HG03175 (cell line): Measurements from ENCODE around the gene PLEKHH3.

Experiments
- ATAC-seq: cut with Tn5 transposase; IDR thresholded peaks from one replicate; pipeline ENCODE4 v1.9.1; 2021; ENCODE audit warnings: mild to moderate bottlenecking, moderate library complexity; ENCODE audit not compliant: unreplicated experiment

Gene PLEKHH3

DNA sequence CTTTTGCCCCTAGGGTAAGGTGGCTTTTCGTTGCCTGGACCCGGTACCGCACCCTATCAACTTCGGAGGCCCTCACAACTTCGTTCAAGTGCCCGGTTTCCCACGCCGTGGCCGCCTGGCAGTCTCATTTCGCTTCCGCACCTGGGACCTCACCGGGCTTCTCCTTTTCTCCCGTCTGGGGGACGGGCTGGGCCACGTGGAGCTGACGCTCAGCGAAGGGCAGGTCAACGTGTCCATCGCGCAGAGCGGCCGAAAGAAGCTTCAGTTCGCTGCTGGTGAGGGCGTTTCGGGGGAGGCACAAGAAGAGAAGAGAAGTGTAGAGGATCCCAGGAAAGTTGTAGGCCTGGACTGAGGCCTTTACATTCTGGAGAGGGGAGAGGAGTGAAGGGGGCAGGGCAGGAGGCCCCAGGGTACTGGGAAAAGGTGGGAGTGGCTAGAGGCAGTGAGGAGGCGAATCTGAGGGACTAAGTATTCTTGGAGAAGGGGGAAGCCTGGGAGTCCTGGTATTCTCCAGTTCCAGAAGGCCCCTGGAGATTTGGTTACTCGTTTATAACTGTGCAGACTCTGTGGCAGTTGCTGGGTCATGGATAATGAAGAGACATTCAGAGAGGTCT lies 11.0 kb upstream of the PLEKHH3 start:
- ATAC-seq = no peak

DNA sequence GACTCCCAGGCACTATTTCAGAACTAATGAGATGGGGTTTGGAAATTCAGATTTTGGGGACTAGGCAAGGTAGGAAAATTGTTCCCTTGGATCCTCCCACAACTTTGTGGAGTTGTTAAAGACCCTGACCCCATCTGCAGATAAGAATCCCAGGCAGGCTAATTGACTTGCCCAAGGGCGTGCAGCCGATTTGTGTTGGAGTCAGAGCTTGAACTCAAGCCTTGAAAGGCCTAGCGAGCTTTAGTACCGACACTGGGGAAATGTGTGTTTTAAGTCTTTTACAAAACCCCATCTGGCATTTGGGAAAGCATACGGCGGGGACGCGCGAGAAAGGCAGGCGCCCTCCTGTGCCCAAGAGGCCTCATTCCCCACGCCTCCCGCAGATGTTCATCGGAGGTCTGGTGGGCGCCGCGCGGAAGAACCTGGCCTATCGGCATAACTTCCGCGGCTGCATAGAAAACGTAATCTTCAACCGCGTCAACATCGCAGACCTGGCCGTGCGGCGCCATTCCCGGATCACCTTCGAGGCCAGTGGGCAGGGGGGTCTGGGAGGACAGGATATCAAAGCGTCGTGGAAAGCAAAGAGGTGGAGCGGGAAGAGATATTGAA lies 9.8 kb upstream of the PLEKHH3 start:
- no peak for ATAC-seq

DNA sequence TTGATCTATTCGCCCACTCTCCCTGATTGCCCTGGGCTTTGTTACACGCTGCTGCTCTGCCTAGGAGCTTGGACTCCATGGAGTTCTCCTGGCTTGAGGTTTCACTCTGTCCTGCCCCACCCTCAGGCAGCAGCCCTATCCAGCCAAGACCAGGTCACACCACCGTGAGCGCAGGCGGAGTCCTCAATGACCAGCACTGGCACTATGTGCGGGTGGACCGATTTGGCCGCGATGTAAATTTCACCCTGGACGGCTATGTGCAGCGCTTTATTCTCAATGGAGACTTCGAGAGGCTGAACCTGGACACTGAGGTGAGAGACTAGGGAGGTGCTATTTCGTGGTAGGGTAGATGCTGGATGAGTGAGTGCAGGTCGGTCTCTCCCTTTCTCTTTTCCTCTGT lies 9.0 kb upstream of the PLEKHH3 start:
- no peak for ATAC-seq

DNA sequence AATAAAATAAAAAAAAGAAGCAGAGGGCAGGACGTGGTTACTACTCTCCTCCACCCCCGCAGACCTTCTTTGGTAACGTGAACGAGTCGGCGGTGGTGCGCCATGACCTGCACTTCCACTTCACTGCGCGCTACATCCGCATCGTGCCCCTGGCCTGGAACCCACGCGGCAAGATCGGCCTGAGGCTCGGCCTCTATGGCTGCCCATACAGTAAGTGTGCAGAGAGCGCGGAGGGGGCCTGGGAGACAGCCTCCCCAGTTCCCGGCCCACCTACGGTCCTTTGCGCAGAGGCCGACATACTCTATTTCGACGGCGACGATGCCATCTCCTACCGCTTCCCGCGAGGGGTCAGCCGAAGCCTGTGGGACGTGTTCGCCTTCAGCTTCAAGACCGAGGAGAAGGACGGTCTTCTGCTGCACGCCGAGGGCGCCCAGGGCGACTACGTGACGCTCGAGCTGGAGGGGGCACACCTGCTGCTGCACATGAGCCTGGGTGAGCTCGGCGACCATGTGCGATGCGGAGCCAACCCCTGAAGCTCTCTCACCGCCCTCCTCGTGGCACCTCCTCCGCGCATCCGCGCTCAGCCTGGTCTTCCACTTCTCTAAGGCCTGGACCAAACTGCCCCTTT lies 8.2 kb upstream of the PLEKHH3 start:
- no peak for ATAC-seq

DNA sequence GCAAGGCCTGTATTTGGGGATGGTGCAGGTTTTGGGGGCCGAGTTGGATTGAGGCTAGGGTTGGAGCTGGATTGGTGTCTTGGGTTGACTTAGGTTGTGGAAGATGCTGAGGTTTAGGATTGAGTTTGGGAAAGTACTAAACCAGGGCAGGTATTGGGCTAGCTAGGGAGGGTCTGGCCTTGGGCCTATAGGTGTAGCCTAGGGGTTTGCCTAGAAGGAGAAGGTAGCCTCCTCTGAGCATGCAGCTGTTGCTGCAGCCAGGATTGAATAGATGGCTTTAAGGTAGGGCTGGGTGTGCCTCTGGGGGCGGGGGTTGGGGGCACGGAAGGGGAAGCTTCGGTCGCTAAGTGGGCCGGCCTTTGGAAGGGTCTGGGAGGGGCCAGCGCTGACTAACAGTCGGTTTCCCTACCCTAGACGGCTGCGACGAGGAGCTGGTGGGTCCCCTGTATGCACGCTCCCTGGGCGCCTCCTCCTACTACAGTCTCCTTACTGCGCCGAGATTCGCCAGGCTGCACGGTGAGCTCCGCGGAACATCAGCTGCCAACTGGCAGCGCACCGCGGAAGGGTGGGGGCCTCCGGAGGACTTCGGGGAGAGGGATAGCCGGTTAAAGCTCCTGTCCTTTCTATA lies 6.7 kb upstream of the PLEKHH3 start:
- ATAC-seq = no peak

DNA sequence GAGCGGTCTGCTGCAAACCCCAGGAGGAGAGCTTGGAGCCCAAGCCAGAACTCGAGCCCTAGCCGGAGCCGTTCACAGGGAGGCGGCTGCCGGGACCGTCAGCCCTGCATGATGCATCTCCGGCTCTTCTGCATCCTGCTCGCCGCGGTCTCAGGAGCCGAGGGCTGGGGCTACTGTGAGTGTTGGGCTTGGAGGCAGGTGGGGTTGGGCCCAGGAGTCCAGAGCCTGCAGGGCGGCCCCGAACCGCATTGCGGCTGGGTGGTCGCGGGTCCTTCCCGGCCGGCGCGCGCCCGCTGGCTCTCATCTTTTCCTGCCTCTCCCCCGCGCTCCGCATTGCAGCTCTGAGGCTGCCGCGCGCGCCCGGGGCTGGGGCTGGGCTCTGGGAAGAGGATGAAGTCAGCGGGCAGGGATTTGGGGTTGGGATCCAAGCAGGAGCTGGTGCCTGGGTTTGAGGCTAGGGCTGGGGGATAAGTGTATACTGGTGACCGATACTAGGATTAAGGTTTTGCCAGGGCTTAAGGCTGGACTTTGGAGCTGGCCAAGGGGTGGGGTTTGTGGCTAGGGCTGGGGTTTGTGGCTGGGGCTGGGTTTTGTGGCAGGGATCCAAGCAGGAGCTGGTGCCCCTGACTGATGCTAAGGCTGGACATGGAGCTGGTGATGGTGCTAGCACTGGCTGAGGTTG lies 6.1 kb upstream of the PLEKHH3 start:
- no peak for ATAC-seq

DNA sequence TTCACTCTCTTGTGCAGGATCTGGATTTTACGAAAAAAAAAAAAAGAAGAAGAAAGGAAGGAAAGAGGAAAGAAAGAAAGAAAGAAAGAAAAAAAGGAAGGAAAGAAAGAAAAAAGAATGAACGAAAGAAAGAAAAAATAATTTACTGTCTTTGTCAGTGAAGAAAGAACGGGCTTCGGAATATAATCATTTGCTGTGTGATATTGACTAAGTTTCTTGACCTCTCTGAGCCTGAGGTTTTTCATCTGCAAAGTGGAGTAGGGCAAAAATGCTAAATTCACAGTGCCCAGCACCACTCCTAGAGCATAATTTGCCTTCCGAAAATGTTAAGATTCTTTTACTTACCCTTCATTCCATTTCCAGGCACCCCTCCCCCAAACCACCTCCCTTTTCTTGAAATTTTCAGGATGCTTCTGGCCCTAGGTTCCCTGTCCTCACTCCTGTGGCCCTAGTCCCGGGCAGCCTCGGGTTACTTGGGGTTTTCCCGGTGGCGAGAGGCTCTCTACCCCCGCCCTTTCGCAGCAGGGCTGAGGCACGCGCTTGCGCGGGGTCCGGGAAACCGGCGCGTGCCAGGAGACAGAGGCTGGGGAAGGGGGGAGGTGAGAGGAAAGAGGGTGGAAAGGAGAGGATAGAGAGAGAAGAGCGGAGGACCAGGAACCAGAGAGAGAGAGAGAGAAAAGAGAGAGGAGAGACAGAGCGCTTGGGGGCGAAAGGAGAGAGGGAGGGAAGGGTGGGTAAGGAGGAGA lies 5.4 kb upstream of the PLEKHH3 start, which contains the start of gene CNTNAP1:
CNTNAP1 (plus strand) TSS at position 556 of the 746 bp plus-strand sequence. CDS start 299 bp downstream, outside the sequence.
- ATAC-seq = no peak

DNA sequence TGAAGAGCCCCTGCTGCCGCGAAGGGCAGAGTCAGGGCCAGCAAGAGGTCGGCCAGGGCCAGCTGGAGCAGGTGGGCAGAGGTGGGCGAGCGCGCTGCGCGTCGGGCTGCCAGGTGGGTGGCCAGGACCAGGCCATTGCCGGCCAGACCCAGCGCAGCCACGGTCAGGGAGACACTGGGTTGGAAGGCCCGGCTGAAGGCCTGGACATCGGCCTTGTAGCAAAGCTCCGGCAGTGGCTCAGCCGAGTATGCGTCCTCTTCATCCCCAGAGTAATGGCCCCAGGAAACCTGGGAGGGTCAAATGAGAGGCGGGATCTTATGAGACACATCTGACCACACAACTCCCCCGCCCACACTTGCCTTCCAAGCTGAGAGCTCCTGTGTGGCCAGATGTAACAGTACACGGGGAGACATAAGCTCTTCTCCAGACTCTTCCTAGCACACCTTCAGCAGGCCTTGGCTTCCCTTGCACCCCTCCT lies 3.6 kb upstream of the PLEKHH3 start:
- no peak for ATAC-seq

DNA sequence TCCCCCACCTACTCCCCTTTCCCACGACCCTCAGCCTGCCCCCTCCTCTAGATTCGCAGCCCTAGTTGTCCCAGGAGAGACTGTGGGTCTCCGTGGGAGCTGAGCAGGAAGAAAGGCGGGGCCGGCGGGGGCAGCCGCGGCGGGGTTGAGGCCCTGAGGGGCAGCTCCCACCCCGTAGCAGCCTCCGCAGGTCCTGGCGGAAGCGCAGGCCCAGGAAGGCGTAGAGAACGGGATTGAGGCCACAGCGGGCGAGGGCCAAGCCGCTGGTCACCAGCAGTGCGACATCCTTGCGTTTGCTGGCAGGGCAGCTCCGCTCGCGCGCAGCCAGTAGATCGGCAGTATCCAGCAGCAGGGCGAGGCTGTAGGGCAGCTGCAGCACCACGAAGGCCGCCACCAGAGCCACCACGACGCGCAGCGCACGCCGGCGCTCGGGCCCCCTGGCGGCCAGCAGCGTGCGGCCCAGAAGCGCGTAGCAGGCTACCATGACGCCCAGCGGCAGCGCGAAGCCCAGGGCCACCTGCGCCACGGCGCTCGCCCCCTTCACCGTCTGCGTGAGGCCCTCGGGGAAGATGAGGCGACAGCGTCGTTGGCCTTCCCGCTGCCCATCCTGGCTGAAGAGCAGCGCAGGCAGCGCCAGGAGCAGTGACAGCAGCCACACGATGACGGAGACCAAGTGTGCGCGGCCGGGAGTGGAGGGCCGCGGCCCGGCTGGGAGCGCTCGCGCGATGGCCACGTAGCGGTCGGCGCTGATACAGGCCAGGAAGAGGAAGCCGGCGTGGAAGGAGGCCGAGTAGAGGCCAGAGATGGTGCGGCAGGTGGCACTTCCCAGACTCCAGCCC lies 2.9 kb upstream of the PLEKHH3 start:
- peak; percentile 22 for ATAC-seq

DNA sequence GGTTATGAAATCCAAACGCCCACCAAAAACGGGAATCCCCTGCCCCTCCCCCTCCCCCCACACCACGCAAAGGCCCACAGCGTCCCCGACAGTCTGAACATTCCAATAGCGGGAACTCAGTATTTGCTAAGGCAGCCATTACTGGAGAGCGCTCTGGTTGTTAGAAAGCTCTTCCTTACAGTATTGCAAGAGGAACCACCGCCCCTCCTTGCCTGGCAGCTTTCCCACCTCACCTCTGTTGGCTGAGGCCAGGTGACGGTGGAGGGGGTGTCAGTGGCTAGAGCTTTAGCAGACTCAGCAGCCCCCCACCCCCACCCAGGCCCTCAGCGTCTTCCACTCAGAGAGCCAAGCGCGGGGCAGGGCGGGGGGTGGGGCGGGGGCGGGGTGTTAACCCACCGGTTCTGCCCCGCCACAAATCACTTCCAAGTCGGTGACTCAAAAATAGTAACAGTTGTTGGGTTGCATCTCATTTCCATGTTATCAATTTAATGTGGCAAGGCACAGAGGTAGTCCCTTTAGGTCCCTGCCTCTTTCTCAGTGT lies 2.2 kb upstream of the PLEKHH3 start:
- ATAC-seq = no peak

DNA sequence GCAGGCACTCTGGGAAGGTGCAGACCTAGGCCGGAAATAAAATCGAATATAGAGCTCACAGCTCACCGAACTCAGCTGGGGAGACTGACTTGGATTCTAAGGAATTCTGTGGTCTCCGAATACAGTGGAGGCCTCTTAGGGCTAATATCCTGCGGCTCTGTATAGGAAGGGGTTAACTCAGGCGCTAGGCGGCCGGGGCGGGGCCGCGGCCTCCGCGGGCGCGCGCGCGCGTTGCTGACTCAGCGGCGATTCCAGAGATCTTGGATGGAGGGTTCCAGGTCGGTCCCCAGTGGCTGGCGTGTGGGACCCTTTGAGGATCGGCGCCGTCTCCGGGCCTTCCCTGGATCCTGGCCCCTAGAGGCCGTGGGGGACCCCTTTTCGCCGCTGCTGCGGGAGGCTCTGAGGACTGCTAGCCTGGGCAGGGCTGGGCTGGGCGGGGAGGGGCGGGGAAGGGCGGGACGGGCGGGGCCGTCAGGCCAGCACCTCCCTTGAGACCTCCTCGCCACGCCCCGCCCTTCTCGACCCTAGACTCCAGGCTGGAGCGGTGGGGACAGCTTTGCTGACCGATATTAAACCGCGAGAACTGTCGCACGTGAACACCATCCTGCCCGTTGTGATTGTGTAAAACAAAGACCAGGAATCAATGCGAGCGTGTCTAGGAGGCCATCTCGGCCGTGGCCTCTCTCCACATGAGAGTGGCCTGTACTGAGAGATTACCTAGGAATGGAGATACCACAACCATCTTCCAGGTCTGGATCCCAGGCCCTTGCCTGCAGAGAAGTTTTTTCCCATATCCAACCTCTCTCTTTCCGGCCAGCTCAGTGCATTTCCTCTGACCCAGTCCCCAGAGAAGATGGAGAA lies 1.4 kb upstream of the PLEKHH3 start:
- no peak for ATAC-seq

DNA sequence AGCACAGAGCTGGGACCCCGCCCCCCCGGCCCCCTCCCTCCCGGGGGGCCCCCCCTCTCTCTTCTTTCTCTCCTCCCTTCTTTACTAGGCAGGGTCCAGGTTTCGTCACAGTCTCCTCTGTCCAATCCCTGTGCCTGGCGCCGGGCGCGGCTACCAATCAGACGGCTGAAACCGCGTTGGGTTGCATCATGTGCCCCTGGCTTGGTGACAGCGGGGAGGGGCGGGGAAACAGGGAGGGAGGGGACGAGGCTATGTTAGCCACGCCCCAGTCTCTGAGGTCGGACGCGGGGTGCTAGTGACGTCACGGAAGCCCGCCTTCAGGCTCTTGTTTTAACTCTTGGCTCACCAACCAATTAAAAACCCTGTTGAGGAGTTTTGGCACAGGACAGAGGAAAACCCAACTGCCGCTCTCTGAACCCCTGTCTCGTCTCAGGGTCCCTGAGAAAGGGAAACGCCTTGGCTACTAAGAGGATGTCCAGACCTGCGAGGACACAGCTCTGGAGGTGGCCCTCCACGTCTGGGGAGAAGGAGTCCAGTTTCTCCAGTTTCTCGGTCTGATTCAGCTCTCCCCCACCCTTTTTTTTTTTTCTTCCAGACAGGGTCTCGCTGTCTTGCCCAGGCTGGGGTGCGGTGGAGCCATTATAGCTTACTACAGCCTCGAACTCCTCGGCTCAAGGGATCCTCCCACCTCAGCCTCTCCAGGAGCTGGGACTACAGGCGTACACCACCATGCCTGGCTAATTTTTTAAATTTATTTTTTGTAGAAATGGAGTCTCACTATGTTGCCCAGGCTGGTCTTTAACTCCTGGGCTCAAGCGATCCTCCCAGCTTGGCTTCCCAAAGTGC lies 441 bp upstream of the PLEKHH3 start:
- peak; percentile 67 for ATAC-seq

DNA sequence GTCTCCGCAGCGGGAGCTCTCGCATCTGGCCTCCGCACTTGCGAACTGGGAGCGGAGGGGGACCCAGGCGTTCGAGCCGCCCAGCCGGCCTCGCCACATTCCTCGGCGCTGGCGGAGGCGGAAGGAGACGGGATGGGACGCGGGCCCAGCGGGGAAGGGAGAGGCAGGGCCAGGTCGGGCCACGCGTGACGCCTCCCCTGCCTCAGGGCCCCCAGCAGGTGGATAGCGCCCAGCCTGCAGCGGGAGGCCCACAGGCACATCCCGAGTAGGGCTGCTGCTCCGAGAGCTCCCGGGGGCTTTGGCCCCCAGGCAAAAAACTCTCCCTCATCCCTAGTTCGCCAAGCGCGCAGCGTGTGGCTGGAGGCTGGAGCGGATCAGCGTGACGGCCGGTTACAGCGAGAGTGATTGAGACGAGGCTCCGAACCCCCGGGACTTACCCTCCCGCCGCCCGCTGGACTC lies 800 bp downstream of the PLEKHH3 start:
- ATAC-seq = no peak

DNA sequence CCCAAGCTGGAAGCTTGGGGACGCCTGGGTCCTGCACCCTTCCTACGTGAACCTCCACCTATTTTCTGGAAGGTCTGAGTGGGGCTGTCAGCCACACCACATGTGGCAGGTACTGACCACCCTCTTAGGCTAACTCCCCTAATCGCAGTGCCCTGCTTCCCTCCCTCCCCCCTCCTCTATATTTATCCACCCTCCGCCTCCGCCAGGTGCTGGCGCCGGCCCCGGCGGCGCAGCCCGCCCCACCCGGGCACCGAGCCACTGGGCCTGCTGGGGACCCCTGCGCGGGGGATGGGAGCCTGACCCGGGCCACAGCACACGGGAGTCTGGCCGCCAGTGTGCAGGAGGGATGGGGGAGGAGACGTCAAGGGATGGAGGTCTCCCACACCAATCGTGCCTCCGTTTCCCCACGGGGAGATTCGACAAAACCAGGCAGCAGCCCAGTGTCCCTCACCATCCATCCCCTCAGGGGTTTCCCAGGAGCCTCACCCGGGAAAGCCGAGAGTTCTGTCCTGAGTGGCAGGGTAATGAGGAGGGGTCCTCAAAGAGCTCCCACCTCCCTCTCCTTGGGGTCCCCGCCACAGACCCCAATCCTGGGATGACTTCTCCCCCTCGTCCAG lies 1.3 kb downstream of the PLEKHH3 start:
- ATAC-seq = no peak

DNA sequence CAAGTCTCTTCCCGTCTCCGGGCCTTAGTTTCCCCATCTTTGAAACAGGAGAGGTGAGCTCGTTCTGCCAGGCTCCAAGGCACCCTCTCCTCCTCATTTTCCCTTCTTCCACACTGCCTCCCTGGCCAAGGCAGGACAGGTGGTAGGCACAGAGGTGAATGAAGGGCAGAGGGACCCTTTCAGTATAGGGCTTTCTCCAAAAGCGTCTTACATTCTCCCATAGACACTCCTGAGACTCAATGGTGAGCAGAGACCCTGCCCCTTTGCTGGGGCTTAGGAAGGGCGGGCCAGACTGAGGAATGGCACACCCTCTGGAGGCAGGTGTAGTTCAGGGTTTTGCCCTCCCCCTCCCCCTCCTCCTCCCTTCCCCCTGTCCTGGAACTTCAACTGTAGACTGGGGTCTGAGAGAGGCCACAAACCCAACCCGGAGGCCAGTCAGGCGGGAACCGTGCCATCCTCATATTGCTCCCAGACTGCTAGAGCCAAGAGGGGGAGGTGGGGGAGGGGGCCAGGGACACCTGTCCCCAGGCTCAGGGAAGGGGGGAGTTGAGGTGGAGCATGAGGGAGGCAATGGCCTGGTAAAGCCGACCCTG lies 1.9 kb downstream of the PLEKHH3 start:
- ATAC-seq = no peak

DNA sequence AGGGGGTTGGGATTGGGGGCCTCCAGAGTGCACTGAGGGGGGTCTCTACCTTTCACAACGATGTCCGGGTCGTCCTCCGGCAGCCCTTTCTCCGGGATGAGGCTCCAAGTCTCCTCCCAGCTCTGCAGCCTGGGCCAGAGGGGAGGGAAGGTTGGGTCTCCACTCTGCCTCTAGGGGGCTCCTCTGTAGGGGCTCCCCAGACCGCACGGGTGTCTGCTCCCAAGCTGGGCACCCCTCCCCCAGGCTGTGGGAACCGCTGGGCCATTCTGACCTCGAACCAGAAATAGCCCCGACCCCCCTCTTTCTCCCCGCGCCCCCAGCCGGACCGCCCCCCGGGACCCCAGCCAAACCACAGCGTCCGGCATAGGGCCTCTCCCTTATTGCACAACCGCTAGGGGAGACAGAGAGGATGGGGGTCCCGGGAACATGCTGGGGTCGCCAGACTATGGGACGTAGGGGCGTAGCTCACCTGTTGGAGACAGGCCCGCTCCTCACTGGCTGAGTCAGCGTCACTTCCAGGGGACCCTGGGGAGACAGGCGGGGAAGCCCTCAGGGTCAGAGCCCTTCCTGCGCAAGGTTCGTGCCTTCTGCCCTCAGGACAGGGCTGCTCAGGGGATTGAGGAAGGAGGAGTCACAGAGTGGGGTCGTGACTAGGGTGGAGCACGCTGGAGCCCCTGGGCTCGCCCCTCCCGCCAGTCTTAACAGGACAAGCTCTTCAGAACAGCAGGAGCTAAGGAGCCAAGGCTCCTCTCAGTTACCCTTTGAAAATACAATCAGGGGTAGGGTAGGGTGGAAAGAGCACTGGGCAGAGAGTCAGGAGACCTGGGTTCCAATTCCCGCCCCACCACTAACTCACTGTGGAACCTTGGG lies 2.7 kb downstream of the PLEKHH3 start:
- ATAC-seq = no peak
